Measurements from ENCODE around the gene ERI3.

DNA sequence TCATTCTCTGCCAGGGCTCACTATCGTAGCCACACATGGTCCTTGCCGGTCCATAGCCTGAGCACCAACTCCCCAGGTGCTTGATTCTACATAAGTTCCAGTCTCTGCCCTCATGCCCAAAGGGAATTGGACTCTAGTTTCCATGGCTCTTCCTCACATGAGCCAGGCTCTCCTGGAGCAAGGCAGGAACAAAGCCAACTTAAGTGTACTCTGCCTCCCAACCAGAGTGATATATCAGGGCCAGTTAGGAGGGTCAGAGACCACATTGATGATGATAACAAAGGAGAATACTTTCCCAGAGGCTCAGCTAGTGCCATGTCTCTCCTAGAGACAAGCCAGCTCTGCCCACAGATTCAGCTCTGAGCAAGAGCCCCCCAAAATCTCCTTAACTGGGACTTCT lies 70.9 kb downstream of the ERI3 start:
- TF ChIP-seq CTCF (IDR thresholded peaks at IDR 0.05) = no peak
- TF ChIP-seq POLR2A (IDR thresholded peaks at IDR 0.05) = no peak
- no peak for TF ChIP-seq POLR2AphosphoS5 (IDR thresholded peaks at IDR 0.05)
- TF ChIP-seq EP300 (IDR thresholded peaks at IDR 0.05) = no peak

Data from gastroesophageal sphincter (tissue), 3 donors.